Adrenal gland (tissue), 5 donors: Measurements from ENCODE around the gene TOM1L1.

Experiments
- POLR2A ChIP-seq, 2 donors: fragments of 450-650 bp; IDR thresholded peaks; one replicate each; pipeline ENCODE4 v1.6.1; 2017; ENCODE audit warnings: antibody characterized with exemption in 2 of 2, mild to moderate bottlenecking in 2 of 2, moderate library complexity in 1 of 2
- TF ChIP-seq, protein P1 (sequence below), 6 experiments: fragments of 450-650 bp in 4 of 6; fragments of 200-600 bp in 2 of 6; sonication (generic) in 1 of 6; IDR thresholded peaks; 1 replicate in 5 of 6; 2 replicates in 1 of 6; pipeline versions ENCODE4 v1.5.1 to v1.8.0; 2016 to 2021; ENCODE audit warnings: antibody characterized with exemption in 6 of 6, mild to moderate bottlenecking in 2 of 6, moderate library complexity in 1 of 6
- donor health status: DM: no; HTN: no; CAD: no.

DNA sequence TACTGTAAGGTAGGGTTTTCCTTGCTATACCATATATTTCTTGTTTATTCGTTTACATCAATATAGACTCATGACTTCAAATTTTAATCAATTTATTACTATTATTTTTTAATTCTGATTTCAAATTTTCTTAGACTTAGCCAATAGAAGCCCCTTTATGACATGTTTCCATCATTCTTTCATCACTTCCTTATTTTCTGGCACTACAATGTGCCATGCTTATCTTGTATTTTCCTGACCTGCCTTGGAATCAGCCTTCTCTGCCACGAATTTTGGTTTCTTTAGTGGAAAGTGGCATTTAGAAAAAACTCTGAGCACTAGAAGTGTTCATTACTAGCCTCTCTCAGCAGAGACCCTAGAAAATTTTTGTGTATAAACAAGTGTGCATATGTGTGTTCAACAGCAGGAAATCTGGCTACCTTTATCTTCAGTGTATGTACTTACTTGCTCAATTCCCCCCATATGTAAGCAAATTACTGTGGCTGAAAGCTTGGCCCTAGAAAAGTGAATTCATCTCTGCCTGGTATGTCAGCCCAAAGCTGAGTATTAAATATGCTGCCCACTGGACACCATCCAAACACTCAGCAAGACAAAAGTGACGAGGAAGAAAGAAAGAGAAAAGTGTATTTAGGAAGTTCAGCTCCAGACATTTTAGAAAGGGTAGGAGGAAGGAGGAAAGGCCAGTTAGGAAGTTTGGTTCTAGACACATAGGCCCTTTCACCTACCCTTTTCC lies 71.9 kb downstream of the TOM1L1 start:
- TF ChIP-seq, protein P1, sequence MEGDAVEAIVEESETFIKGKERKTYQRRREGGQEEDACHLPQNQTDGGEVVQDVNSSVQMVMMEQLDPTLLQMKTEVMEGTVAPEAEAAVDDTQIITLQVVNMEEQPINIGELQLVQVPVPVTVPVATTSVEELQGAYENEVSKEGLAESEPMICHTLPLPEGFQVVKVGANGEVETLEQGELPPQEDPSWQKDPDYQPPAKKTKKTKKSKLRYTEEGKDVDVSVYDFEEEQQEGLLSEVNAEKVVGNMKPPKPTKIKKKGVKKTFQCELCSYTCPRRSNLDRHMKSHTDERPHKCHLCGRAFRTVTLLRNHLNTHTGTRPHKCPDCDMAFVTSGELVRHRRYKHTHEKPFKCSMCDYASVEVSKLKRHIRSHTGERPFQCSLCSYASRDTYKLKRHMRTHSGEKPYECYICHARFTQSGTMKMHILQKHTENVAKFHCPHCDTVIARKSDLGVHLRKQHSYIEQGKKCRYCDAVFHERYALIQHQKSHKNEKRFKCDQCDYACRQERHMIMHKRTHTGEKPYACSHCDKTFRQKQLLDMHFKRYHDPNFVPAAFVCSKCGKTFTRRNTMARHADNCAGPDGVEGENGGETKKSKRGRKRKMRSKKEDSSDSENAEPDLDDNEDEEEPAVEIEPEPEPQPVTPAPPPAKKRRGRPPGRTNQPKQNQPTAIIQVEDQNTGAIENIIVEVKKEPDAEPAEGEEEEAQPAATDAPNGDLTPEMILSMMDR (IDR thresholded peaks at IDR 0.05): no peak
- TF ChIP-seq POLR2A (IDR thresholded peaks at IDR 0.05): no peak
